ENCODE measurements around the gene PRRG2. TPM values are rescaled to one million over a fixed set of nuclear protein-coding genes. Genes with fewer than 3 reads are reported as not detected.

PRRG2 gene
- 1.1 TPM for polyA plus RNA-seq (2012; ENCODE audit: low read depth, missing spikeins)

- DNase-seq (ENCODE audit: insufficient read length, low spot score) (no peak), FAIRE-seq (no peak)
Measured at GRCh38 chr19:49581007-49581508, at the start of gene PRRG2. TSS of gene PRRG2 (plus strand) at chr19:49581316. CDS start at chr19:49583220, 1,904 bp downstream.

GRCh38 chr19:49533551-49534488 lies 47.3 kb upstream of the PRRG2 start:
- DNase-seq (ENCODE audit: insufficient read length, low spot score), result peak; percentile 71
- peak; percentile 94 for FAIRE-seq

More at GRCh38 chr19:49581007-49581508, at the start of gene PRRG2:
- no peak for TF ChIP-seq SPI1 (IDR thresholded peaks at IDR 0.05; ENCODE audit: low read depth, low read length)
- TF ChIP-seq POLR2A (IDR thresholded peaks at IDR 0.05; ENCODE audit: low read depth, low read length), result no peak
- no peak for TF ChIP-seq PAX5 (IDR thresholded peaks at IDR 0.05; ENCODE audit: insufficient read depth, low read length, severe bottlenecking)
- no peak for TF ChIP-seq POU2F2 (IDR thresholded peaks at IDR 0.05; ENCODE audit: low read depth, low read length)
- TF ChIP-seq TAF1 (IDR thresholded peaks at IDR 0.05; ENCODE audit: low read depth, low read length), result no peak
- no peak for TF ChIP-seq POLR2AphosphoS5 (IDR thresholded peaks at IDR 0.05; ENCODE audit: low read depth, low read length)

DNA sequence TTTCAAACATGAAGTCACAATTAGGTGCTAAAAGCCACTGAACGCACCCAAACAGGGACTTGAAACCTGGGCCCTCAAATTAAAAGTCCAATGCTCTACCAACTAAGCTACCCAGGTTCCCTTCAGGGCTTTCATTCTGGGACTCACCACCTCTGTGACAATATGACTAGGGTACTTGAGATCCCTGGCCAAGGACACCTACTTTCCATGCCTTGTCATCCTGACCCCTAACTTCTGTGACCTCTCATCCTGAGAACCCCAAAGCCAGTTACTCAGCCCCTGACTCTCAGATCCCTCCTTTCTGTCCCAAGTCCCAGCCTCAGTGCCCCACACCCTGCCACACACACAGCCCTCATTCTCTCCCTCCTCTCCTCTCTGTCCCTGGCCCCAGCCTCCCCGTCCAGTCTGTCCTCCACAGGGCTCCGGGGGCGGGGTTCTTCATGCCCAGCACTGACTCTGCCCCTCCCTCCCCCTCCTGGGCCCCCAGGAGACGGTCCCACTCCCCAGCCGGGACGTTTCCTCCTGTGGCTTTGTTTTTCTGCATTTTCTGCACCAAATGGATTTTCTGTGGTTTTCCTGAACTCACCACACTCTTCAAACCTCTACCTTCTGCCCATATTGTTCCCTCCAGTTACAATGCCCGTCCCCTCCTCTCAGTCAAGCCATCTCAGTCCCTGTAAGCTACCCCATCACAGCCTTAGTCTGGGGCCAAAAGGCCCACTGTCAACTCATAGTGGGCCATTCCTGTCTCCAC lies 46.3 kb upstream of the PRRG2 start:
- no peak for DNase-seq (ENCODE audit: insufficient read length, low spot score)
- TF ChIP-seq POLR2AphosphoS5 (IDR thresholded peaks at IDR 0.05; ENCODE audit: low read depth, low read length), result no peak
- no peak for TF ChIP-seq POLR2A (IDR thresholded peaks at IDR 0.05; ENCODE audit: low read depth, low read length)
- TF ChIP-seq SPI1 (IDR thresholded peaks at IDR 0.05; ENCODE audit: low read depth, low read length), result no peak
- TF ChIP-seq TAF1 (IDR thresholded peaks at IDR 0.05; ENCODE audit: low read depth, low read length), result no peak
- TF ChIP-seq POU2F2 (IDR thresholded peaks at IDR 0.05; ENCODE audit: low read depth, low read length), result no peak
- TF ChIP-seq PAX5 (IDR thresholded peaks at IDR 0.05; ENCODE audit: insufficient read depth, low read length, severe bottlenecking), result no peak
- FAIRE-seq, result peak; percentile 64

More at GRCh38 chr19:49533551-49534488, 47.3 kb upstream of the PRRG2 start:
- TF ChIP-seq POLR2AphosphoS5 (IDR thresholded peaks at IDR 0.05; ENCODE audit: low read depth, low read length) (no peak), SPI1 (IDR thresholded peaks at IDR 0.05; ENCODE audit: low read depth, low read length) (no peak), TAF1 (IDR thresholded peaks at IDR 0.05; ENCODE audit: low read depth, low read length) (no peak), PAX5 (IDR thresholded peaks at IDR 0.05; ENCODE audit: insufficient read depth, low read length, severe bottlenecking) (no peak), POU2F2 (IDR thresholded peaks at IDR 0.05; ENCODE audit: low read depth, low read length) (no peak), POLR2A (IDR thresholded peaks at IDR 0.05; ENCODE audit: low read depth, low read length) (no peak)

- no peak for TF ChIP-seq POLR2A (IDR thresholded peaks at IDR 0.05; ENCODE audit: low read depth, low read length)
- TF ChIP-seq POLR2AphosphoS5 (IDR thresholded peaks at IDR 0.05; ENCODE audit: low read depth, low read length), result no peak
- TF ChIP-seq SPI1 (IDR thresholded peaks at IDR 0.05; ENCODE audit: low read depth, low read length), result no peak
- TF ChIP-seq PAX5 (IDR thresholded peaks at IDR 0.05; ENCODE audit: insufficient read depth, low read length, severe bottlenecking), result no peak
- no peak for TF ChIP-seq POU2F2 (IDR thresholded peaks at IDR 0.05; ENCODE audit: low read depth, low read length)
- TF ChIP-seq TAF1 (IDR thresholded peaks at IDR 0.05; ENCODE audit: low read depth, low read length), result no peak
- no peak for DNase-seq (ENCODE audit: insufficient read length, low spot score)
- FAIRE-seq, result no peak
Measured at GRCh38 chr19:49536921-49537462, 44.1 kb upstream of the PRRG2 start.

- TF ChIP-seq POU2F2 (IDR thresholded peaks at IDR 0.05; ENCODE audit: low read depth, low read length) (no peak), PAX5 (IDR thresholded peaks at IDR 0.05; ENCODE audit: insufficient read depth, low read length, severe bottlenecking) (no peak), POLR2AphosphoS5 (IDR thresholded peaks at IDR 0.05; ENCODE audit: low read depth, low read length) (no peak), SPI1 (IDR thresholded peaks at IDR 0.05; ENCODE audit: low read depth, low read length) (no peak), POLR2A (IDR thresholded peaks at IDR 0.05; ENCODE audit: low read depth, low read length) (no peak), TAF1 (IDR thresholded peaks at IDR 0.05; ENCODE audit: low read depth, low read length) (no peak)
- FAIRE-seq (no peak), DNase-seq (ENCODE audit: insufficient read length, low spot score) (no peak)
Measured at GRCh38 chr19:49538643-49539042, 42.5 kb upstream of the PRRG2 start.

- TF ChIP-seq POU2F2 (IDR thresholded peaks at IDR 0.05; ENCODE audit: low read depth, low read length) (no peak), PAX5 (IDR thresholded peaks at IDR 0.05; ENCODE audit: insufficient read depth, low read length, severe bottlenecking) (no peak), POLR2A (IDR thresholded peaks at IDR 0.05; ENCODE audit: low read depth, low read length) (no peak), SPI1 (IDR thresholded peaks at IDR 0.05; ENCODE audit: low read depth, low read length) (no peak), POLR2AphosphoS5 (IDR thresholded peaks at IDR 0.05; ENCODE audit: low read depth, low read length) (no peak), TAF1 (IDR thresholded peaks at IDR 0.05; ENCODE audit: low read depth, low read length) (no peak)
- FAIRE-seq (no peak), DNase-seq (ENCODE audit: insufficient read length, low spot score) (no peak)
Measured at GRCh38 chr19:49539192-49539952, 41.7 kb upstream of the PRRG2 start.

- peak; percentile 62 for FAIRE-seq
- no peak for DNase-seq (ENCODE audit: insufficient read length, low spot score)
- TF ChIP-seq PAX5 (IDR thresholded peaks at IDR 0.05; ENCODE audit: insufficient read depth, low read length, severe bottlenecking), result no peak
- TF ChIP-seq POLR2AphosphoS5 (IDR thresholded peaks at IDR 0.05; ENCODE audit: low read depth, low read length), result no peak
- TF ChIP-seq SPI1 (IDR thresholded peaks at IDR 0.05; ENCODE audit: low read depth, low read length), result no peak
- no peak for TF ChIP-seq POU2F2 (IDR thresholded peaks at IDR 0.05; ENCODE audit: low read depth, low read length)
- TF ChIP-seq POLR2A (IDR thresholded peaks at IDR 0.05; ENCODE audit: low read depth, low read length), result no peak
- no peak for TF ChIP-seq TAF1 (IDR thresholded peaks at IDR 0.05; ENCODE audit: low read depth, low read length)
Measured at GRCh38 chr19:49541914-49542313, 39.2 kb upstream of the PRRG2 start.

DNA sequence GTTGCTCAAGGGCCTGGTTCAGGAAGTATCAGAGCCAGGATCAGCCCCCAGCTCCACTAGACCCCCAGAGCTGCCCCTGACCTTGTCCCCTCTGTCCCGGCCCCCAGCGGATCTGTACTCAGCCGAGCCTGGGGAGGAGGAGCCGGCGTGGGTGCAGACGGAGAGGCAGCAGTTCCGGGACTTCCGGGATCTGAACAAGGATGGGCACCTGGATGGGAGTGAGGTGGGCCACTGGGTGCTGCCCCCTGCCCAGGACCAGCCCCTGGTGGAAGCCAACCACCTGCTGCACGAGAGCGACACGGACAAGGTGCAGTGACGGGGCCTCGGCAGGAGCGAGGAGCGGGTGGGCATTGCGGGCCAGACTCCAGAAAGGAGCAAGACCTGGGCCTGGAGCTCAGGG lies 38.7 kb upstream of the PRRG2 start:
- DNase-seq (ENCODE audit: insufficient read length, low spot score) (no peak), FAIRE-seq (no peak)
- no peak for TF ChIP-seq POLR2AphosphoS5 (IDR thresholded peaks at IDR 0.05; ENCODE audit: low read depth, low read length)
- TF ChIP-seq SPI1 (IDR thresholded peaks at IDR 0.05; ENCODE audit: low read depth, low read length), result no peak
- TF ChIP-seq TAF1 (IDR thresholded peaks at IDR 0.05; ENCODE audit: low read depth, low read length), result no peak
- TF ChIP-seq POLR2A (IDR thresholded peaks at IDR 0.05; ENCODE audit: low read depth, low read length), result no peak
- TF ChIP-seq POU2F2 (IDR thresholded peaks at IDR 0.05; ENCODE audit: low read depth, low read length), result no peak

All from GM12891 (cell line).